ENCODE results near the gene RECQL5. TPM values are rescaled to one million over a fixed set of nuclear protein-coding genes. Genes with fewer than 3 reads are reported as not detected.
A peak's percentile ranks its signal among the peaks of the same experiment; 100 is the strongest.

Gene RECQL5
- total RNA-seq = 10 to 100 TPM in 1 of 4 donors, 1 to 10 TPM in 3; 5.3 to 17.5 (median 7.4) TPM

- H3K9me3 ChIP-seq = no peaks in the 10 kb centered on the region
- H3K4me3 ChIP-seq = peak within 1 kb of the TSS; percentile 84 to 98 (median 89)
- in situ Hi-C loops (cut with MboI; ENCODE audit: low sequenced_read_pairs in 4 of 4) = no loop called here
- intact Hi-C loops (cut with DNase I; ENCODE audit: low total_unique reads) = loop anchor here (2.0 kb wide), 1 partner anchor 34 kb away; the partner anchor contains the start of gene SMIM5
- TF ChIP-seq CTCF (IDR thresholded peaks at IDR 0.05 in 4 of 5, conservative IDR thresholded peaks at IDR 0.05 in 1 of 5) (peak in 1 of 5 experiments; percentile 19), POLR2A (IDR thresholded peaks at IDR 0.05) (peak; percentile 75 to 87)
- peaks cover 0 to 37% of the 10 kb centered on the region in 2 donors for H3K36me3 ChIP-seq
- peak within 1 kb of the TSS; percentile 83 to 88 (median 84) for H3K27ac ChIP-seq
- ATAC-seq (peak; percentile 100), DNase-seq (peak; percentile 96)
- H3K27me3 ChIP-seq = no peaks in the 10 kb centered on the region
- peaks cover 20 to 21% of the 10 kb centered on the region in 2 donors for H3K4me1 ChIP-seq
These were observed at the start of gene RECQL5, which contains the start of gene SAP30BP for GRCh38 chr17:75666959-75667790. RECQL5 (minus strand) TSS chr17:75667154; CDS start chr17:75666557, 597 bp downstream. SAP30BP (plus strand) TSS chr17:75667338; CDS start chr17:75667373, 35 bp downstream.

- intact Hi-C loops (cut with DNase I; ENCODE audit: low total_unique reads) = no loop called here
- TF ChIP-seq CTCF (IDR thresholded peaks at IDR 0.05 in 4 of 5, conservative IDR thresholded peaks at IDR 0.05 in 1 of 5) (no peak), POLR2A (IDR thresholded peaks at IDR 0.05) (no peak)
These were observed 45.5 kb upstream of the RECQL5 start for GRCh38 chr17:75712446-75712845.

GRCh38 chr17:75707079-75707571, 40.2 kb upstream of the RECQL5 start:
- intact Hi-C loops (cut with DNase I; ENCODE audit: low total_unique reads) (no loop called here), in situ Hi-C loops (cut with MboI; ENCODE audit: low sequenced_read_pairs in 4 of 4) (no loop called here)
- peaks cover 0 to 65% of the 10 kb centered on the region in 2 donors for H3K36me3 ChIP-seq
- ATAC-seq (peak; percentile 37 to 66), DNase-seq (no peak)
- peak overlapping the region; percentile 29 to 65 (median 59) for H3K27ac ChIP-seq
- peaks cover 0 to 7% (median 0%) of the 10 kb centered on the region in 3 donors for H3K27me3 ChIP-seq
- H3K4me1 ChIP-seq = no peaks in the 10 kb centered on the region
- H3K9me3 ChIP-seq = no peaks in the 10 kb centered on the region
- no peak overlapping the region for H3K4me3 ChIP-seq
- TF ChIP-seq POLR2A (IDR thresholded peaks at IDR 0.05) = no peak
- TF ChIP-seq CTCF (IDR thresholded peaks at IDR 0.05 in 4 of 5, conservative IDR thresholded peaks at IDR 0.05 in 1 of 5) = no peak

More at GRCh38 chr17:75712446-75712845, 45.5 kb upstream of the RECQL5 start:
- in situ Hi-C loops (cut with MboI; ENCODE audit: low sequenced_read_pairs in 4 of 4) = no loop called here
- Histone ChIP-seq H3K9me3 (no peaks in the 10 kb centered on the region), H3K27ac (no peak overlapping the region), H3K4me3 (no peak overlapping the region), H3K4me1 (no peaks in the 10 kb centered on the region), H3K36me3 (peaks cover 0 to 11% of the 10 kb centered on the region in 2 donors), H3K27me3 (peaks cover 0 to 16% (median 4%) of the 10 kb centered on the region in 3 donors)
- DNase-seq (no peak), ATAC-seq (no peak)

- ATAC-seq (no peak), DNase-seq (no peak)
- TF ChIP-seq CTCF (IDR thresholded peaks at IDR 0.05 in 4 of 5, conservative IDR thresholded peaks at IDR 0.05 in 1 of 5) = no peak
- no peak for TF ChIP-seq POLR2A (IDR thresholded peaks at IDR 0.05)
- in situ Hi-C loops (cut with MboI; ENCODE audit: low sequenced_read_pairs in 4 of 4) = no loop called here
- Histone ChIP-seq H3K4me1 (peaks cover 2 to 4% of the 10 kb centered on the region in 2 donors), H3K4me3 (no peak overlapping the region), H3K27ac (peak overlapping the region in 1 of 4 donors; percentile 58), H3K9me3 (no peaks in the 10 kb centered on the region), H3K36me3 (peaks cover 0 to 73% of the 10 kb centered on the region in 2 donors), H3K27me3 (no peaks in the 10 kb centered on the region)
- intact Hi-C loops (cut with DNase I; ENCODE audit: low total_unique reads) = no loop called here
These were observed 39.2 kb upstream of the RECQL5 start for GRCh38 chr17:75706042-75706728.
